ENCODE measurements around the gene KIF5A.
A peak's percentile ranks its signal among the peaks of the same experiment; 100 is the strongest.

The KIF5A gene

DNA sequence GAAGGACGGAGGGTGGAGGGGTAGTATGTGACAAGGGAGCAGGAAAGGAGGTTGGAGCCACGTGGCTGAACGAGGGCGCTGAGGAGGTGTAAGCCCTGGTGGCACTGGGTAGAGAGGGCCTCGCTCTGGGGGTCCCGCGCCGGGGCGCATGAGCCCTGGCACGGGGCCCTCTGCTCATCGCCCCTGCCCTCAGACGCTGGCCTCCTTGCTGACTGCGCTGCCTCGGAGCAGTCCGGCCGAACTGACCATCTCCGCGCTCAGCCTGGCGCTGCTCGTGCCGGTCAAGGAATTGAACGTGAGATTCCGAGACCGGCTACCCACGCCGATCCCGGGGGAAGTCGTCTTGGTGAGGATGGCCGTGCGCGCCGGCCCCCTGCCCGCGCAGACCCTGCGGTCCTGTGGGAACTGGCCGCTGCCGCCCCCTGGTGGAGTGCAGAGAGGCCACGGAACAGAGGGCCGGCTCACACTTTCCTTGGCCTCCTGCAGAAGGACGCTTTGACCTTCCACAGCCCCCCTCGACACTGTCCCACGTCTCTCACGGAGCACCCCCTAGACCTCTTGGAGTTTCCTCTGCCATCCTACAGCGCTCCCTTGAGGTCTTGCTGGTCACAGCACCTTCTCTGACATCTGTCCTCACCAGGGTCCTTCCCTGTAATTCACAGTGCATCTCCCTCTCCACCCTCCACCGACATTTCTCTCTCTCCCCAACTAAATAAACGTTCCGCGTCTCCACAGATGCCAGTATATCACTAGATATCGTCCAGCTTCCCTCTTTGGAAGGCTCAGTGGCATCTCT is 71.9 kb downstream of the KIF5A start:
- no peaks in the 10 kb centered on the region for H3K4me1 ChIP-seq (ENCODE audit: insufficient read depth, low read length, poor library complexity, severe bottlenecking)
- no peak overlapping the region for H3K9ac ChIP-seq (ENCODE audit: low read depth, low read length, poor library complexity, severe bottlenecking)
- no peaks in the 10 kb centered on the region for H4K20me1 ChIP-seq (ENCODE audit: insufficient read depth, low read length, poor library complexity, severe bottlenecking)
- H2AFZ ChIP-seq (ENCODE audit: low read length): no peak overlapping the region
- no peaks in the 10 kb centered on the region for H3K9me2 ChIP-seq (replicated peaks; ENCODE audit: low read depth, low read length)
- no peak overlapping the region for H3K4me3 ChIP-seq (ENCODE audit: low read length, poor library complexity, severe bottlenecking)
- H3K27me3 ChIP-seq (ENCODE audit: insufficient read depth, low read length, poor library complexity, severe bottlenecking): no peaks in the 10 kb centered on the region
- H3K79me2 ChIP-seq (ENCODE audit: insufficient read depth, low read length): no peaks in the 10 kb centered on the region
- H3K9me3 ChIP-seq (ENCODE audit: insufficient read depth, low read depth, low read length): no peaks in the 10 kb centered on the region
- H3K36me3 ChIP-seq (ENCODE audit: insufficient read depth, low read length): no peaks in the 10 kb centered on the region
- H3F3A ChIP-seq (ENCODE audit: low read depth): no peaks in the 10 kb centered on the region
- H3K4me2 ChIP-seq (ENCODE audit: low read depth, low read length, poor library complexity, severe bottlenecking): no peak overlapping the region
- TF ChIP-seq CTCF (conservative IDR thresholded peaks at IDR 0.05; ENCODE audit: low read length): peak; percentile 71
- TF ChIP-seq EZH2phosphoT487 (IDR thresholded peaks at IDR 0.05; ENCODE audit: borderline replicate concordance): no peak

- Histone ChIP-seq H3K4me1 (ENCODE audit: insufficient read depth, low read length, poor library complexity, severe bottlenecking) (no peaks in the 10 kb centered on the region), H3K9ac (ENCODE audit: low read depth, low read length, poor library complexity, severe bottlenecking) (no peak overlapping the region), H3K9me3 (ENCODE audit: insufficient read depth, low read depth, low read length) (no peaks in the 10 kb centered on the region), H3K36me3 (ENCODE audit: insufficient read depth, low read length) (no peaks in the 10 kb centered on the region), H3K79me2 (ENCODE audit: insufficient read depth, low read length) (no peaks in the 10 kb centered on the region), H4K20me1 (ENCODE audit: insufficient read depth, low read length, poor library complexity, severe bottlenecking) (no peaks in the 10 kb centered on the region), H3K4me2 (ENCODE audit: low read depth, low read length, poor library complexity, severe bottlenecking) (no peak overlapping the region), H3K4me3 (ENCODE audit: low read length, poor library complexity, severe bottlenecking) (no peak overlapping the region), H3K27me3 (ENCODE audit: insufficient read depth, low read length, poor library complexity, severe bottlenecking) (no peaks in the 10 kb centered on the region), H2AFZ (ENCODE audit: low read length) (no peak overlapping the region), H3F3A (ENCODE audit: low read depth) (no peaks in the 10 kb centered on the region), H3K9me2 (replicated peaks; ENCODE audit: low read depth, low read length) (no peaks in the 10 kb centered on the region)
- TF ChIP-seq EZH2phosphoT487 (IDR thresholded peaks at IDR 0.05; ENCODE audit: borderline replicate concordance) (no peak), CTCF (conservative IDR thresholded peaks at IDR 0.05; ENCODE audit: low read length) (no peak)
Measured at GRCh38 chr12:57622293-57623245, 72.7 kb downstream of the KIF5A start.

- H2AFZ ChIP-seq (ENCODE audit: low read length): no peak overlapping the region
- H3K4me2 ChIP-seq (ENCODE audit: low read depth, low read length, poor library complexity, severe bottlenecking): no peak overlapping the region
- no peaks in the 10 kb centered on the region for H3K9me3 ChIP-seq (ENCODE audit: insufficient read depth, low read depth, low read length)
- H3F3A ChIP-seq (ENCODE audit: low read depth): no peaks in the 10 kb centered on the region
- no peak overlapping the region for H3K9ac ChIP-seq (ENCODE audit: low read depth, low read length, poor library complexity, severe bottlenecking)
- H3K27me3 ChIP-seq (ENCODE audit: insufficient read depth, low read length, poor library complexity, severe bottlenecking): no peaks in the 10 kb centered on the region
- H3K4me3 ChIP-seq (ENCODE audit: low read length, poor library complexity, severe bottlenecking): no peak overlapping the region
- no peaks in the 10 kb centered on the region for H4K20me1 ChIP-seq (ENCODE audit: insufficient read depth, low read length, poor library complexity, severe bottlenecking)
- no peak for TF ChIP-seq EZH2phosphoT487 (IDR thresholded peaks at IDR 0.05; ENCODE audit: borderline replicate concordance)
- TF ChIP-seq CTCF (conservative IDR thresholded peaks at IDR 0.05; ENCODE audit: low read length): no peak
- H3K79me2 ChIP-seq (ENCODE audit: insufficient read depth, low read length): no peaks in the 10 kb centered on the region
- no peaks in the 10 kb centered on the region for H3K36me3 ChIP-seq (ENCODE audit: insufficient read depth, low read length)
- H3K9me2 ChIP-seq (replicated peaks; ENCODE audit: low read depth, low read length): no peaks in the 10 kb centered on the region
- H3K4me1 ChIP-seq (ENCODE audit: insufficient read depth, low read length, poor library complexity, severe bottlenecking): no peaks in the 10 kb centered on the region
Measured at GRCh38 chr12:57623385-57623784, 73.5 kb downstream of the KIF5A start.

Data from Loucy (cell line).